HL-60/S4 (cell line): ENCODE results near the gene ZBTB3.
"Not testable (repeated sequence)": the region's sequence is repeated elsewhere in the genome, so short reads cannot be mapped to it uniquely, and the experiment has no call there.

Experiments used
- in situ Hi-C: fragments of 300-500 bp; cut with MboI; formaldehyde crosslinking; loops from 2 replicates; pipeline ENCODE4 v1.14.3; 2022; ENCODE audit warnings: low sequenced_read_pairs

ZBTB3 gene

GRCh38 chr11:62757846-62758788, 4.2 kb upstream of the ZBTB3 start:
- in situ Hi-C loops = no loop called here

DNA sequence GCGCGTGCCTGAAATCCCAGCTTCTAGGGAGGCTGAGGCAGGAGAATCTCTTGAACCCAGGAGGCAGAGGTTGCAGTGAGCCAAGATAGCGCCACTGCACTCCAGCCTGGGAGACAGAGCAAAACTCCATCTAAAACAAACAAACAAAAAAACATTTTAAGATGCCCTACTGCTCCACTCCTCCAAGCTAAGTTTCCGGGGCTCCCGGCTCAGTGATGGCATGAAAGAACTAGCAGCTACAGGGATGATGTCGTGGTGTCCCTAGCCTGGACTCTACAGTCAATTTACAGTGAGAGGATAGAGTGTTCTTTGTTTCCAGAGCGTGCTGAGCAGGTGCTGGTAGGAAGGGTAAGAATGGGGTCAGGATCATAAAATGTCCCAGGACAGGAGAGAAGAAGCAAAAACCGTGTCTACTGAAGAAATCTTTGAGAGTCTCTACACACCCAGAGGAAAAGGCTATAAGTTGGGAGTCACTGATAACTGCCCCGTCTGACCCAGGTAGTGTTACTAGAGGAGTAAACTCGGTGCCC, 1.2 kb upstream of the ZBTB3 start:
- in situ Hi-C loops = no loop called here

DNA sequence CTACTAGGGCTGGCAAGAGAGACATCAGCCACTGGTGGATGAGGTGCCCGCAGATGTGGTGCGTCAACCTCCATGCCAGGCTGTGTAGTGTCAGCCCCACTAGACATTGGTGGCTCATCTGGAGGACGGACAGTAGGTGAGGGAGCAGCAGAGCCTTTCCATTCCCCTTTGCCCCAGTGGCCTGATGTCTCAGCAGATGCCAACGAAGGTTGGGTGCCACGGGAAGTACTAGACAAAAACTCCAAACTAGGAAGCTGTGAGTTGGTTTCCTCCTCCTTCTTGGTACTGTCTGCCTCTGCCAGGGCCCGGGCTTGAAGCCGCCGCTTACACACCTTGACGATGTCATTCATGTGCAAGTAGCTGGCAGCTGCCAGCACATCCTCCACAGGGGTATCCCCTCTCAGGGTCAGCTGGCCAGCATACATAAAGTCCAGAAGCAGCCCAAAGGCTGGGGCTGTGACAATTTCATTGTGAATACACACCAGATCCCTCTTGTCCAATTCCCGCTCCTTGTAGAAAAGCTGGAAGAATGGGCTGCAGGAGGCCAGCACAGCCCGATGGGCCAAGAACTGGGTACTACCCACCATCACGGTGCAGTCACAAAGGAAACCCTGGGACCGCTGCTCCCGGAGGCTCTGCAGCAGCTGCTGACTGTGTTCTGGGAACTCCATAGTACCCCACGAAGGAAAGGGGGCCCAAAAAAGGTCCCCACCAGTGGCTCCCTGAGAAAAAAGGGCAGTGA, 795 bp downstream of the ZBTB3 start:
- in situ Hi-C loops = no loop called here

DNA sequence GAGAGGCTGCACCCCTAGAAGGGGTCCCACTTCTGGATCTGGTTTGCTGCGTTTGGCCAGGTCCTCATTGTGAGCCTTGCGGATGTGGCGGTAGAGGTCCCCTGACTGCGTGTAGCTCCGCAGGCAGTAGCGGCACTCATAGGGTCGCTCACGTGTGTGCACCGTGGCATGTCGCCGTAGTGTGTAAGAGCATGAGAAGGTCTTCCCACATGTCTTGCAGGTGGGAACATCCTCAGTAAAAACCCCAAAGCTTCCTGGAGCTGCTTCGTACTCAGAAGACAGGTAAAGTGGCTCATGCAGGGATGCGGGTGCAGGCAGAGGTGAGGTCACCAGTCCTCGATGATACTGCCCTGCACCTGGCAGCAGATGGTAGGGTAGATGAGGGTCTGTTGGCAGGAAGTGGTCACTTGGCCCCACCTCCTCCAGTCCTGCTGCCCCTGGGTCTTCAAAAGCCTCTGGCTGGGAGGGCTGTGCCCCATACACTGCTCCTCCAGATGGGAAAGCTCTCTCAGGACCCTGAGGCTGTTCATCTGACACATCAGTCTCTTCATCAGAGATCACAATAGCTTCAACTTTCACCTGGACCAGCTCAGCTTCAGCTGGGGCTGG, 1.7 kb downstream of the ZBTB3 start:
- in situ Hi-C loops = no loop called here

GRCh38 chr11:62749931-62750330, 4.0 kb downstream of the ZBTB3 start:
- in situ Hi-C loops = not testable (repeated sequence)

DNA sequence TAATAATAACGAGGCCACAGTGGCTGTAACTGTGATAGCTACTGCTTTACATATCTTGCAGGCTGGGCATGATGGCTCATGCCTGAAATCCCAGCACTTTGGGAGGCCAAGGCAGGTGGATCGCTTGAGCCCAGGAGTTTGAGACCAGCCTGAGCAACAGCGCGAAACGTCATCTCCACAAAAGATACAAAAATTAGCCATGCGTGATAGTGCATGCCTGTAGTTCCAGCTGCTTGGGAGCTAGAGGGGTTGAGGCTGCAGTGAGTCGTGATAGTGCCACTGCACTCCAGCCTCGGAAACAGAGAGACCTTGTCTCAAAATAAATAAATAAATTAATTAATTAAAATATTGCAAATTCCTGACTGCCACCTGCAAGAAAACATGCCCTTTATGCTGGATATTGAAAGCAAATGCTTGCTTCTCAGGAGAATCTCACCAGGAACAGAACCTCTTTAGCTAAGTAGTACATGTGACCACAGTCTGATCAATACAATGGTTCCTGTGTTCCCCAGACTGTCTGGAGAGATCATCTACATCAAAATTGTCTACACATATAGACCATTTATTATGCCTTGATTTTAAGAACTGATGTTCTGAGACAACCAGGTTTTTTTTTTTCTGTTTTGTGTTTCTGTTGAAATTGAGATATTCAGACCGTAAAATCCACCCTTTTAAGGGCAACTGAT, 6.3 kb downstream of the ZBTB3 start:
- in situ Hi-C loops = no loop called here

GRCh38 chr11:62737196-62737595, 16.8 kb downstream of the ZBTB3 start:
- in situ Hi-C loops = no loop called here

- in situ Hi-C loops = no loop called here
Measured at GRCh38 chr11:62732830-62733229, 21.1 kb downstream of the ZBTB3 start.

GRCh38 chr11:62730076-62730475, 23.9 kb downstream of the ZBTB3 start:
- in situ Hi-C loops = not testable (repeated sequence)

DNA sequence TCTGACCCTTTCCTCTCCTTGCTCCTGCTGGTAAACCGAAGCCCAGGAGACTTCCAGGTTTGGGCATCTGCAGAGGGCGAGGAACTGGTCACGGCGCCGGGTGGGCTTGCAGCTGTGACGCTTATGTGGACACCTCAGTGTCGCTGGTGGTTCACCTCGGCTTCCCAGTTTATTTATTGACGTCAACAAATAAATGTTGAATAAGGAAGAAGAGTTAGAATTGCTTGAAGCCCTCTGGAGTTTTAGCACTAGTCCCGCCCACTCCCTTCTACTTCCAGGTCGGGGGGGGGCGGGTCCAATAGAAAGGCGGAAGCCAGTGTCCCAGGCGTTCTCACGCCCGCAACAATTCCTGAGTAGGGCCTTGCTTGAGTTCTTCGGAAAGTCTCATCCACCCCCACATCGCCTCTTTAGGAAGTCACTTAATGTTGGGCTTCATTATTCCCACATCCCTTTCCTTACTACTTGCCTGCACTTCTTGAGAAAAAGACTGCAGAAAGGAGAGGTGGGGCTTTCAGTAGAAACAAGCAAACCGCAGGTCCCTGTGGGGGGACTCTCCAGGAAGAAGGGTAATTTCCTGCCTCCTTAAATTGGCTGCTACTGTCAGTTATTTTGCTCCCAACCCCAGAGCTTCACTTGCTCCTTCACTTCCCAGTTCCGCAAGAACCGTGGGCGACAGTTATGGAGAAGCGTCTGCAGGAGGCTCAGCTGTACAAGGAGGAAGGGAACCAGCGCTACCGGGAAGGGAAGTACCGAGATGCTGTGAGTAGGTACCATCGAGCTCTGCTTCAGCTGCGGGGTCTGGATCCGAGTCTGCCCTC, 25.6 kb downstream of the ZBTB3 start, which contains the start of gene TTC9C:
Gene TTC9C (plus strand): TSS at position 316 of the 818 bp plus-strand sequence. CDS start 363 bp downstream, at position 679.
- in situ Hi-C loops = no loop called here

- in situ Hi-C loops = no loop called here
Measured at GRCh38 chr11:62727872-62728170, 26.1 kb downstream of the ZBTB3 start.

DNA sequence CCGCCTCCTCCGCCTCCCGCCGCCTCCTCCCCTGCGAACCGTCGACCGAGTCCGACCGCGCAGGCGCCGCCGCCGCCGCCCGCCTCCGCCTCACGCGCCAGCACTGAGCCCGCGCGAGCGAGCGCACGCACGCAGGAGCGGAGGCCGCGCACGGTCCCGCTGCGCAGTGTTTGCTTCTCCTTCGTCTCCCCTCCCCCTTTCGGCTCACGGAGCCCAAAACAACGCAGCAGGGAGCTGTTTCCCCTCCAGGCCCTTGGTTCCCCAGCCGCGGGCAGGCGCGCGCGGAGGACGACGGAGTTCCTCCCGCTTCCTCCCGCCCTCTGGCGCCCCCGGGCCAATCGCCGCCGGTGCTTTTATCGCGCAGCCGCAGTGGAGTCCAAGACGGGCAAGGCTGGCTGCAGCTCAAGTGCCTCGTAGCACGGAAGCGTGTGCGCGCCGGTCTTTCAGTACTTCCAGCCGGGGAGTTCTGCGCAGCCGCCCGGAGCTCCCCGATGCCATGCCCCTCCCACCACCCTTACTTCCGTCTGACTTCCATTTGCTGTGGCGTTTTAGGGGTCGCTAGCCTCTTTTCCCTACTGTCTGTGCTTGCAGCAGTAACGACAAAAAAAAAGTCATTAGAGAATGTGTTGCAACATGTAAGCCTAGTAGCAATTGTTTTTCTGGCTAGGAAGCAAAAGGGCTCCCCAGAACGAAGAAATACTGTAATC, 26.6 kb downstream of the ZBTB3 start, which contains the start of gene HNRNPUL2:
Gene HNRNPUL2 (minus strand): TSS at position 293 of the 707 bp plus-strand sequence. CDS start 301 bp downstream, outside the sequence.
- in situ Hi-C loops = no loop called here

GRCh38 chr11:62726915-62727164, 27.1 kb downstream of the ZBTB3 start:
- in situ Hi-C loops = no loop called here

- in situ Hi-C loops = no loop called here
Measured at GRCh38 chr11:62726156-62726914, 27.6 kb downstream of the ZBTB3 start.

DNA sequence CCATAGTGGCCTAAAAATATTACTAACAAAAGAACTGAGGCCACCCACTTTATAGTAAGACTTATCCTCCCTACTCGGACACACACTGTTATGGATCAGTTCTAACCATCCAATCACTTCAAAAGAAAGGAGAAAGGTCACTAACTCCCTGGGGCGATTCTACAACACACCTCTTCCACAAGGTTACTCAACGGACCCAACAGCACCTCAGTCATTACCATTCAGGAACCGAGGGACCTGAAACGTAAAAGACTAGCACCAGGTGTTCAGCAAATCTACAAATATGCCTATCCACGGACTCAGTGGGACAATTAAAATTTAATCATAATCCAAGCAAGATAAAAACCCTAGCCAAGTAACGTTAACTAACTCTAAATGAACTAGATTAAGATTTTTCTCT, 28.3 kb downstream of the ZBTB3 start:
- in situ Hi-C loops = no loop called here

- in situ Hi-C loops = no loop called here
Measured at GRCh38 chr11:62724171-62724570, 29.8 kb downstream of the ZBTB3 start.

GRCh38 chr11:62721994-62722393, 32.0 kb downstream of the ZBTB3 start:
- in situ Hi-C loops = no loop called here

DNA sequence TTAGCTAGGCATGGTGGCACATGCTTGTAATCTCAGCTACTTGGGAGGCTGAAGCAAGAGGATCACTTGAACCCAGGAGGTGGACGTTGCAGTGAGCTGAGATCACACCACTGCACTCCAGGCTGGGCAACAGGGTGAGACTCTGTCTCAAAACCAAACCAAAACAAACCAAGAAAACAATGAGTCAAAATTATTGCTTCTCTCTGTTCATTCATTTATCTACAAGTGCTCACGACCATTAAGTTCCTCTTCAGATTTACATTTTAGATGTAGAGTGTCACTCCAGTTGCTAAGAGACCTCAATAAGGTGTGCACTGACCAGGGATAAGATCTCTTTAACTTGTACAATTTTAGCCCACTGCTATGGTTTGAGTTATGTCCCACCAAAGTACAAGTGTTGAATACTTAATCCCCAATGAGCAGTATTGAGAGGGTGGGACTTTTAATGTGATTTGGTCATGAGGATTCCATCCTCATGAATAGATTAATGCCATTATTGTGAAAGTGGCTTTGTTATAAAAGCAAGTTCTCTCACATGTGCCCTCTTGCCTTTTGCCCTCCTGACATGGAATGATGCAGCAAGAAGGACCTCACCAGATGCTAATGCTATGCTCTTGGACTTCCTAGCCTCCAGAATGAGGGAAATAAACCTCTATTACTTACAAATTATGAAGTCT, 34.5 kb downstream of the ZBTB3 start:
- in situ Hi-C loops = no loop called here
